IgD-negative memory B cell (primary cell): ENCODE data around the gene MAPK4. TPM values are rescaled to one million over a fixed set of nuclear protein-coding genes. Genes with fewer than 3 reads are reported as not detected.
A peak's percentile ranks its signal among the peaks of the same experiment; 100 is the strongest.

Experiments used
- H3K27ac Mint-ChIP-seq, 3 donors: one replicate each; pipeline ENCODE4 v1.8.0; 2020 to 2022; ENCODE audit warnings: mild to moderate bottlenecking in 3 of 3, mixed read lengths in 3 of 3, moderate library complexity in 1 of 3
- H3K27me3 Mint-ChIP-seq: one replicate; pipeline ENCODE4 v1.8.0; 2021; ENCODE audit warnings: mixed read lengths
- H3K36me3 Mint-ChIP-seq: one replicate; pipeline ENCODE4 v1.8.0; 2020; ENCODE audit warnings: mild to moderate bottlenecking, mixed read lengths
- H3K4me1 Mint-ChIP-seq, 3 donors: one replicate each; pipeline ENCODE4 v1.8.0; 2020 to 2022; ENCODE audit warnings: mixed read lengths in 3 of 3, mild to moderate bottlenecking in 1 of 3
- H3K4me3 Mint-ChIP-seq, 4 donors: one replicate each; pipeline ENCODE4 v1.8.0; 2020 to 2022; ENCODE audit warnings: mild to moderate bottlenecking in 4 of 4, mixed read lengths in 4 of 4, moderate library complexity in 3 of 4
- H3K9me3 Mint-ChIP-seq, 3 donors: one replicate each; pipeline ENCODE4 v1.8.0; 2020 to 2021; ENCODE audit warnings: mixed read lengths in 3 of 3, mild to moderate bottlenecking in 1 of 3
- polyA plus RNA-seq: library from polyadenylated mRNA; unstranded; fragments of 300-500 nt; fragmentation: Illumina TruSeq; gene quantifications from one replicate; pipeline ENCODE4 v1.2.3, GENCODE V29; 2021

Gene MAPK4
- polyA plus RNA-seq, 1 donor from 2014 or later, result not detected

DNA sequence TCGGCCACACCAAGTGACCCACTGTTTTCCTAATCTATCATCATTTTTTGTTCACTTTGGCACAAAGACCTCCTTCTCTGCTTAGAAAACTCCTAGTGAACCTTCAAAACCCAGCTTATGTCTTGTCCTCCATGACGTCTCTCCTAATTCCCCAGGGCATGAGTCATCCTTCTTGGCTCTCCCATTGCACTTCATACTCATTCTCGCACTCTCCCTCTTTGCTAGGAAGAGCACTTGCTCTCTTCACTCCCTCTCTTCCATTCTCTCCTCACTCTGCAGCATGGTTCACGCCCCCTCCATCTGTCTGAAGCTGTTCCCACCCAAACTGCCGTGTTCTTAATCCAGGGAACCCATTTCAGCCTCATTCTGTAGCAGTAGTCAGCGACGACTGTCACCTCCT is 156.0 kb downstream of the MAPK4 start:
- Mint-ChIP-seq H3K27me3 (peaks cover 18% of the 10 kb centered on the region), H3K27ac (no peak overlapping the region), H3K4me1 (peaks cover 0 to 2% (median 0%) of the 10 kb centered on the region in 3 donors), H3K36me3 (no peaks in the 10 kb centered on the region), H3K4me3 (no peak overlapping the region), H3K9me3 (peaks cover 5 to 11% (median 5%) of the 10 kb centered on the region in 3 donors)

DNA sequence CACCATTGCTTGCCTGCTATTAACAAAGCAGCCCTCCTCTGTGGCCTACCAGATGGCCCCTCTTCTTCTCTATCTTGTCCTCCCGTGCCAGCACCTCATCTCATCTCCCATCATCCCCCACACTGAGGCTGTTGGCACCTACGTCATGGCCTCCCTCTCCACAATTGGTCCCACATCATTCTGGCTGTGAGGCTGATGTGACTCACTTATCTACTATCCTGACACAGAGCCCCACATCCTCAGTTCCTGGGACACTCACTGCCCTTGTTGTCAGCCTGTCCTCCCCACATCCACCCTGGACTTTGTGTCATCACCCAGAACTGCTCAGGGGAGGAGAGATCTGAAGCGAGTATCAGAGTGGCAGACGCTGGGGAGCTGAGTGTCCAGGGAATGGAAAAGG is 157.0 kb downstream of the MAPK4 start:
- H3K9me3 Mint-ChIP-seq, result peaks cover 5 to 11% (median 5%) of the 10 kb centered on the region in 3 donors

DNA sequence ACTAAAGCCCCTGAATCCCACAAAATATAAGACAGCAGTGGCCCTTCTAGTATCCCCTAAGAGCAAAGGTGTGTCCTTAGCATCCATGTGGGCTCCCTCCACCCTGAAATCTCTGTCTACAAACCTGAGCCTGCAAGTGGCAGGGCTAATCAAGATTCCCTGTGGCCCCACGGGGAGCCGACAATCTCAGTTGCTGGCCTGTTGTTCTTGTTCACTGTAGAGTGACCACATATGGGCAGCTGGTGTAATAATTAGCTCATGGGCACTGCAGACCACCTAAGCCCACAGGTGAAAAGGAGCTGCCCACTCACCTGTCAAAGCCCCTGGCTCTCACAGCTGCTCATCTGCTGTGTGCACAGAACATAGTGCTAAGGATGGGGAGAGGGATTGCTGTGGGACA is 157.7 kb downstream of the MAPK4 start:
- Mint-ChIP-seq H3K27ac (no peak overlapping the region), H3K9me3 (peaks cover 5 to 11% (median 5%) of the 10 kb centered on the region in 3 donors), H3K27me3 (peaks cover 20% of the 10 kb centered on the region), H3K36me3 (no peaks in the 10 kb centered on the region), H3K4me1 (peaks cover 0 to 2% (median 0%) of the 10 kb centered on the region in 3 donors), H3K4me3 (no peak overlapping the region)

More for the DNA sequence above, 157.0 kb downstream of the MAPK4 start:
- peaks cover 18% of the 10 kb centered on the region for H3K27me3 Mint-ChIP-seq
- no peak overlapping the region for H3K27ac Mint-ChIP-seq
- H3K4me1 Mint-ChIP-seq, result peaks cover 0 to 2% (median 0%) of the 10 kb centered on the region in 3 donors
- no peak overlapping the region for H3K4me3 Mint-ChIP-seq
- H3K36me3 Mint-ChIP-seq, result no peaks in the 10 kb centered on the region

DNA sequence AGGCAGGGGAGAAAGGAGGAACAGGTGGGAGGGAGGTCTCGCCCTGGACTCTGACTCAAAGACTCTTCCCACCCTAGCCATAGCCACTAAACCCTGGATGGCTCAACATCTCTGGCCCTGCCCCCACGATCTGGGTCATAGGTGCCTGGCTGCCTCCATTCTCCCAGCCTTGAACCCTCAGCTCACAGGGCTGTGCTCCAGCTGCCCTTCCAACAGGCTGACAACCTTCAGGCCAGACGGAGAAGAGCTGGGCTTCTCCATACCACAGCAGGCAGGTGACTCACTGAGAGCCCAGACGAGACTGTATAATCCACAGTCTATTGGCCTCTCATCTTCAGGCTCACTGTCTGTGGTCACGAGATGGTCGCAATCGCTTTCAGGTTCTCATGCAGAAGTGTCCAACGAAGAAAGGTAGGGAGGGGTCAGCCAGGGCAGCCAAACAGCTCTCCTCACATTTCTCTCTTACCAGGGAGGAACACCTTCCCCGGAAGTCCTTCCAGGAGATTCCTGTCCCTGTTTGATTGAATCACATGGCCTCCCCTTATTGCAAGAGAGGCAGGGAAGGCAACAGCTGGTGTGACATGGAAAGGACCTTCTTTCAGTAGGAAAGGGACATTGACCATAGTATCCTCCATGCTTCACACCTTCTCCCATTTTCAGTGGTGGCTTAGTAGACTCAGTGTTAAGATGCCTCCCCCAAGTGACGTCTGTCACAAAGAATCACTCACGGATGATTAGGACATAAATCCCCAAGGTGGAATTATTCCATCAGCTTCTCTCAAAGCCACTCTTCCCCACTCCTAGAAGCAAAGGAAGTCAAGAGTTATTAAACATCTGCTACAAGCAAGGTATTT is 159.8 kb downstream of the MAPK4 start:
- no peak overlapping the region for H3K4me3 Mint-ChIP-seq
- H3K27ac Mint-ChIP-seq, result no peak overlapping the region
- peaks cover 5 to 11% (median 5%) of the 10 kb centered on the region in 3 donors for H3K9me3 Mint-ChIP-seq
- no peaks in the 10 kb centered on the region for H3K4me1 Mint-ChIP-seq
- H3K27me3 Mint-ChIP-seq, result peaks cover 20% of the 10 kb centered on the region
- no peaks in the 10 kb centered on the region for H3K36me3 Mint-ChIP-seq

DNA sequence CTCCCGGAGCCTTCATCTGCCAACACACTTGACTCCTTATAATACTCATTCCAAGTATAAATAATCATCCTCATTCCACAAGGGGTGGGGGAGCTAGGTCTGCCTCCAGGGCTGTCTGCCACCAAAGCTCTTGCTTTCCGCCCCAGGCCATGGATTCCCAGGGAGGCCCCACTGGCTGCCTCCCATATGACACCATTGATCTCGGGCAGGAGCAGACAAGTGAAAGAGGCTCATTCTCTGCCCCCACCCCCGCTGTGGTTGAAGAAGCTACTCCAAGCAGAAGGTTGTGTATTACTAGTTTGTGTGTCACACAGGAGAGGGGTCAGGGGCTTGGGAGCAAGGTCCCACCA is 160.4 kb downstream of the MAPK4 start:
- H3K36me3 Mint-ChIP-seq, result no peaks in the 10 kb centered on the region
- H3K27me3 Mint-ChIP-seq, result peaks cover 20% of the 10 kb centered on the region
- no peak overlapping the region for H3K4me3 Mint-ChIP-seq

DNA sequence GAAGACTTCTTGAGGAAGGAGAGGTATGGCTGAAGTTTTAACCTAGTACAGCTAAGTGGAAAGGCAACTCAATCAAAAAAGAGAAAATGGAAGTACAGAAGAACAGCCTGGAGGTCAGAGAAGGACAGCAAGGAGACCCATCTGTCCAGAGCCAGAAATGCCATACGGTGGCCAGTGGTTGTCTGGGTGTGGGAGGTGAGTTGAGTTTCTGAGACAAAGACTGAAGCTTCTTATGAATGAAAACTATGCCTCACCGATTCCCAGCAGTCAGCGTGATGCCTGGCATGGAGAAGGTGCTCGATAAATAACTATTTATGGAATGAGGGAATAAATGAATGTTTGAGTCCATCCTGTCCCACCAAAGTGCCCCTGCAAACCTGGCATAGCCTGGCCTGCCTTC is 161.1 kb downstream of the MAPK4 start:
- peaks cover 16% of the 10 kb centered on the region for H3K27me3 Mint-ChIP-seq
- no peaks in the 10 kb centered on the region for H3K4me1 Mint-ChIP-seq
- H3K4me3 Mint-ChIP-seq, result no peak overlapping the region
- H3K36me3 Mint-ChIP-seq, result no peaks in the 10 kb centered on the region
- H3K9me3 Mint-ChIP-seq, result peaks cover under 1 to 2% (median under 1%) of the 10 kb centered on the region in 3 donors
- no peak overlapping the region for H3K27ac Mint-ChIP-seq

More for the DNA sequence above, 160.4 kb downstream of the MAPK4 start:
- no peak overlapping the region for H3K27ac Mint-ChIP-seq
- no peaks in the 10 kb centered on the region for H3K4me1 Mint-ChIP-seq
- peaks cover 5 to 7% (median 5%) of the 10 kb centered on the region in 3 donors for H3K9me3 Mint-ChIP-seq

DNA sequence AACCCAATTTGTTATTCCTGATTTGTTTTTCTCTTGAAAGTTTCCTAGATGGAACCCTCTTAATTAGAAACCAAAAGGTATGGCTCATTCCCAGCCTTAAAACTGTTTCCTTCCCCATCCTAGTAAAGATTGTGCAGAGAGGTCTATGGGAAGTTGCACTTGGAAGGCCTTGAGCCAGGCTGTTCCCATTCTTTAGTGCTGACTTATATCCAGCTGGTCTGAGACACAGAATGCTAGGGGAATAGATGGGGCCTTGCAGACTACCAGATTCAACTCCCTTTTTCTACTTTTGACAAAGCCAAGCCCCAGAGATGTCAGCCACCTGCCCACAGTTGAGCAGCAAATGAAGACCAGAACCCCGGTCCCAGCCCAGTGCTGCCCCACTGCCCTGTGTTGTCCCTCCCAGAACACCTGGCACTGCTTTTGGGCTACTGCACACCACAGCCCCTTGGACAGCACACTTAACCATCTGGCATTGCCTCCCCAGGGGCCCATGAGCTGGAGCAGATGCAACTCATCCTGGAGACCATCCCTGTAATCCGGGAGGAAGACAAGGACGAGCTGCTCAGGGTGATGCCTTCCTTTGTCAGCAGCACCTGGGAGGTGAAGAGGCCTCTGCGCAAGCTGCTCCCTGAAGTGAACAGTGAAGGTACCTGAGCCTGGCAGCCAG is 161.7 kb downstream of the MAPK4 start:
- peaks cover 14% of the 10 kb centered on the region for H3K27me3 Mint-ChIP-seq
- H3K36me3 Mint-ChIP-seq, result no peaks in the 10 kb centered on the region
- H3K9me3 Mint-ChIP-seq, result no peaks in the 10 kb centered on the region
- no peaks in the 10 kb centered on the region for H3K4me1 Mint-ChIP-seq
- H3K27ac Mint-ChIP-seq, result no peak overlapping the region
- H3K4me3 Mint-ChIP-seq, result no peak overlapping the region

DNA sequence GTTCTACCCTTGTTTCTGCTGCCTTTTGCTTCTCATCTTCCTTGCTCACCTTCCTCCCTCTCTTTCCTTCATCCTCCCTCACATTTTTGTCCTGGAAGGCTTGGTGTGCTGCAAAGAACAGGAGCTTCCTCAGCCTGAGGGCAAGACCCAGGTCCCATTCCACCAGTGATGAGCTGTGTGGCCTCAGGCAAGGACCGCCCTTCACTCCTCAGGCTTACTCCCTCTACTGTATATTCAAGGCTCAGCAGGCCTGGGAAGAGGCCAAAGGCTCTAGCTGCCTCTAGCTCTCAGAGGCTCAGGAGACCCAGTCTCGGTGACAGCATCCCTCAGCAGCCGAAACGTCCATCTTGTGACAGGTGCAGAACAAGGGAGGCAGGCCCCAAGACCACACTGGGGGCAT is 162.4 kb downstream of the MAPK4 start:
- Mint-ChIP-seq H3K27me3 (peaks cover 13% of the 10 kb centered on the region), H3K9me3 (no peaks in the 10 kb centered on the region), H3K36me3 (no peaks in the 10 kb centered on the region), H3K4me3 (no peak overlapping the region), H3K4me1 (peaks cover 0 to 3% (median 0%) of the 10 kb centered on the region in 3 donors), H3K27ac (no peak overlapping the region)

DNA sequence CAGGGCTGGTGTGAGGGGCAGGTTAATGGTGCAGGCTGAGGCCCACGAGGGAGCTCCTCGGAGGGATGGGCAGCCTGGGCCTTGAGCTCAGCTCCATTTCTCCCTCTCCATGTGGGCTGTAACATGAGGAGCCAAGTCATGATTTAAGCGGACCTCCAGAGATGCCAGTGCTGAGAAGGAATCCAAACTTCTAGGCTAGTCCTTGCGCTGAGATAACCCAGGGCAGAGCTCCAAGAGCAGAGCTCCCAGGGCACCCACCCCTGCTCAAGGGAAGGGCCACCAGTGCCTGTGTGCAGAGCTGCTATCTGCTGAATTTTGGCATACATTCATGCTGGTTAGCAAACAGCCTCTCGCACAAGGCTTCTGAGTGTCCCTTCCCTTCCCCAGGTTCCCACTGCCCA is 164.9 kb downstream of the MAPK4 start:
- H3K9me3 Mint-ChIP-seq, result no peaks in the 10 kb centered on the region
- H3K36me3 Mint-ChIP-seq, result no peaks in the 10 kb centered on the region

DNA sequence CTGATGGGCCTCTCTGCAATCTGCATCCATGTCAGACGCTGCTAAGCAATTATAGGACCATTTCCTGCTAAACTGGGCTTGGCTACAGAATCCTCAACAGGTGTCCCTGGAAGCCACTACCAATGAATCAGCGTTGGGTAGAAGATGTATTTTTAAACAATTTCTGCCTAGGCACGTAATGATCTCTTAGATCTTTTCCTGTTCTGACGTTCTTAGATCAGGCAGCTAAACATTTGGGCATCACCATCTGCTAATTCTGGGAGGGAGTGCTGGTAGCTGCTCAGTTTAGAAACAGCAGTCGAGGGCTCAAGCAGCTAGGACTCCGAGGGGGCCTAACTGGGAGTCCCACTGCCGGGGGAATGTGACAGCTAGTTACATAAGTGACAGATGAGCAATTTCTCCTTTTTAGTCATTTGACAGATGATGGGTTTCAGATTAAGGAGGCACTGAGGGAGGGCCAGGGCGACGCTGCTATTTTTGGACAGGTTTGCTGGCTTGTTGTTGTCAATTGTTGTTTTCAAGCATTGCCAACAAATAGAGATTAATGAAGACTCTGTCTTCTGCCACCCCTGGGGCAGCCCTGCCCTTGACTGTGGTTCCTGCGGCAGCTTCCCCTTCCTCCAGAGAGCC is 167.2 kb downstream of the MAPK4 start:
- no peaks in the 10 kb centered on the region for H3K9me3 Mint-ChIP-seq
- H3K27me3 Mint-ChIP-seq, result peaks cover 6% of the 10 kb centered on the region
- H3K4me3 Mint-ChIP-seq, result no peak overlapping the region
- H3K27ac Mint-ChIP-seq, result no peak overlapping the region
- no peaks in the 10 kb centered on the region for H3K36me3 Mint-ChIP-seq
- H3K4me1 Mint-ChIP-seq, result peaks cover 0 to 3% (median 0%) of the 10 kb centered on the region in 3 donors

More for the DNA sequence above, 164.9 kb downstream of the MAPK4 start:
- H3K4me3 Mint-ChIP-seq, result no peak overlapping the region
- H3K27ac Mint-ChIP-seq, result no peak overlapping the region
- peaks cover 0 to 3% (median 0%) of the 10 kb centered on the region in 3 donors for H3K4me1 Mint-ChIP-seq
- H3K27me3 Mint-ChIP-seq, result peaks cover 6% of the 10 kb centered on the region

DNA sequence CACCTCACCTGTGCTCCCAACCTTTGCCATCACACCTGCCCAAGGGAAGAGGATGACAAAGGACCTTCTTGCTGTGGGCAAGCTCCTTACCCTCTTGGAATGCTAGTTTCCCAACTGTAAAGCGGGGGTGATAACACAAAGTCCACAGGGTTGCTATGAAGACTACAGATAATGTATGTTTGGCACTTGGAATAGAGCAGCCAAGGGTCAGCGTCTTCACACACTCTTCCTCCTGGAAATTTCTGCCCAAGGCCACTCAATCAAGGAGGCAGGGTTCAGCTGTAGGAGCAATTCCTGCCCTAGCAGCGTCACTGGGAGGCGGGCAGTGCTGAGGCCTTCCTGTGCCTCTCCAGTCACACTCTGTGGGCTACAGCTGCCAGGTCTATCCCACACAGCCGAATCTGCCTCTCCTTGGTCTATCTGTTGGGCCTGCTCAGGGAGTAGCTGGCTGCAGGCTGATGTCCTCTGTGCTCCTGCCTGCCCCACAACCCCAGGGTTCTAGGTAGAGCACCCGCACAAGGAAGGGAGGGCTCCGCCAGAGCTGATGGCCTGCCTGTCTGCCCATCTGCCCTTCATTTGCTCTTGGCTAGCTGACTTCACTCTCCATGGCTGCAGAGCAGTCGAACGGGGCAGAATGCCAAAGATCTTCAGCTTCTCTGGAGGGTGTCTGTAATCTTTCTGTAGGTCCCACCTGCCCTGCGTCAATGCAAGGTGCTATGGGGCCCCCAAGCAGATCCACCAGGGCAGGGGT is 168.0 kb downstream of the MAPK4 start:
- no peaks in the 10 kb centered on the region for H3K9me3 Mint-ChIP-seq
- H3K36me3 Mint-ChIP-seq, result no peaks in the 10 kb centered on the region
- H3K4me1 Mint-ChIP-seq, result peaks cover 0 to 3% (median 0%) of the 10 kb centered on the region in 3 donors
- peaks cover 3% of the 10 kb centered on the region for H3K27me3 Mint-ChIP-seq
- no peak overlapping the region for H3K4me3 Mint-ChIP-seq
- peak overlapping the region in 1 of 3 donors; percentile 67 for H3K27ac Mint-ChIP-seq

DNA sequence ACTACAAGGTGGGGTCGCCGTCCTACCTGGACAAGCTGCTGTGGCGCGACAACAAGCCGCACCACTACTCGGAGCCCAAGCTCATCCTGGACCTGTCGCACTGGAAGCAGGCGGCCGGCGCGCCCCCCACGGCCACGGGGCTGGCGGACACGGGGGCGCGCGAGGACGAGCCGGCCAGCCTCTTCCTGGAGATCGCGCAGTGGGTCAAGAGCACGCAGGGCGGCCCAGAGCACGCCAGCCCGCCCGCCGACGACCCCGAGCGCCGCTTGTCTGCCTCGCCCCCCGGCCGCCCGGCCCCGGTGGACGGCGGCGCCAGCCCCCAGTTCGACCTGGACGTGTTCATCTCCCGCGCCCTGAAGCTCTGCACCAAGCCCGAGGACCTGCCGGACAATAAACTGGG is 169.5 kb downstream of the MAPK4 start:
- H3K36me3 Mint-ChIP-seq, result no peaks in the 10 kb centered on the region
- no peaks in the 10 kb centered on the region for H3K9me3 Mint-ChIP-seq
- peaks cover 3% of the 10 kb centered on the region for H3K27me3 Mint-ChIP-seq
- H3K4me3 Mint-ChIP-seq, result no peak overlapping the region
- H3K4me1 Mint-ChIP-seq, result peaks cover 0 to 3% (median 0%) of the 10 kb centered on the region in 3 donors
- H3K27ac Mint-ChIP-seq, result no peak overlapping the region

DNA sequence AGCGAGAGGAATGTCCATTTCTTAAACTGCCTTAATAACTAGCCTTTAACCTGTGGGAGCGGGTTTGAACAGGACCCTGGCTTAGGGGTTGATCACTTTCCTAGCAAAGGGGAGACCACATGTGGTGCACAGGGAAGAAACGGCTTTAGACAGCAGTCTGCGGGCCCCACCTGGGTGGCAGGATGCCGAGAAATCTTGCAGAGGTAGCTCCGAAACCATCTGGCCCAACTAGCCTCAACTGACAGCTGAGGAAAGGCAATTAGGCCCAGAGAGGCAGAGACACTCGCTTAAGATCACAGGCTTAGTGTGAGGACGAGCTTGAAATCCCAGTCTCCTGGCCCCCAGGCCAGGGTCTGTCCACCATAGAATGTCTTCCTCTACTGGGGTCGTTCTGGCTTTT is 170.1 kb downstream of the MAPK4 start:
- H3K4me3 Mint-ChIP-seq, result no peak overlapping the region
- no peak overlapping the region for H3K27ac Mint-ChIP-seq
- peaks cover 0 to 3% (median 0%) of the 10 kb centered on the region in 3 donors for H3K4me1 Mint-ChIP-seq
- no peaks in the 10 kb centered on the region for H3K9me3 Mint-ChIP-seq
- peaks cover 3% of the 10 kb centered on the region for H3K27me3 Mint-ChIP-seq
- H3K36me3 Mint-ChIP-seq, result no peaks in the 10 kb centered on the region

DNA sequence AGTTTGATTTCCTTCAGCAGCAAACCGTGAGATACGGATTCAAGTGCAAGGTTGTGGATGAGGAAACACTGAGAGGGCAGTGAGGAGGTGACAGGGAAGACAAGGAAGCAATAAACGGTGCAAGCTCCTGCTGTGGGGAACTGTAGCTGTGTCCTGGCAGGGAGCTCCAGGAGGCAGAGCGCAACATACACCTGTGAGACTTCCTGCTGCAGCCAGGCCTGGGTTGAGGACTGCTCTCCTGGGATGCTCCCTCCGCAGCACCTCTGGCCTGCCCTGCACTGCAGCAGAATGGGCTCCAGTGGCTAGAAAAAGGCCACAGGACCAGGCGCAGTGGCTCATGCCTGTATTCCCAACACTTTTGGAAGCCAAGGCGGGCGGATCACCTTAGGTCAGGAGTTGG is 174.5 kb downstream of the MAPK4 start:
- Mint-ChIP-seq H3K27me3 (peaks cover 5% of the 10 kb centered on the region), H3K4me1 (no peaks in the 10 kb centered on the region), H3K27ac (no peak overlapping the region), H3K4me3 (no peak overlapping the region), H3K9me3 (no peaks in the 10 kb centered on the region), H3K36me3 (no peaks in the 10 kb centered on the region)

DNA sequence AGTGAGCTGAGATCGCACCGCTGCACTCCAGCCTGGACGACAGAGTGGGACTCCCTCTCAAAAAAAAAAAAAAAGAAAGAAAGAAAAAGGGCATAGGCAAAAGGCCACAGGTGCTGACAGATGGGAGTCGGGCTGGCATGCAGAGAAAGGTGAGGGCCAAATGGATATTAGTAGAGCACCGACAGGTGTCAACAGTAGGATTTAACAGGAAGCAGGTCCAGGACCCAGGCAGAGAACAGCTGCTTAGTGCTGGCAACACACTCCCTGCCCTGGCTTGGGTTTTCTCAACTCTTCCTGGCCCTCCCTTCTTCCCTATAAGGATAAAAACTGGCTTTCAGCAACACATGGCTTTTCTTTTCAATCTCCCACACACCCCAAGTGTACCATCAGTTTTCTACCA is 175.0 kb downstream of the MAPK4 start:
- Mint-ChIP-seq H3K27me3 (peaks cover 5% of the 10 kb centered on the region), H3K9me3 (no peaks in the 10 kb centered on the region), H3K4me1 (no peaks in the 10 kb centered on the region), H3K36me3 (no peaks in the 10 kb centered on the region), H3K4me3 (no peak overlapping the region), H3K27ac (no peak overlapping the region)
